RPMI7951 (cell line): Measurements from ENCODE around the gene TLDC2. TPM values are rescaled to one million over a fixed set of nuclear protein-coding genes. Genes with fewer than 3 reads are reported as not detected.

Source experiments
- total RNA-seq: library from RNA; depleted of rRNA; stranded (reverse); fragments of >200 nt; shearing (Covaris generic); gene quantifications from 2 replicates; pipeline ENCODE4 v1.2.3, GENCODE V29; 2014; rRNA removed

TLDC2 gene
- total RNA-seq, 1 experiment from 2014 or later: not detected

Other genes with a start within 250 kb of the TLDC2 start
- not detected in 2 replicates for gene SLA2, start 229.9 kb upstream of the TLDC2 start, total RNA-seq
- gene NDRG3, start 130.0 kb upstream of the TLDC2 start, total RNA-seq: 46.2 and 52.3 TPM in 2 replicates
- 68.0 and 72.6 TPM in 2 replicates for gene DSN1, start 102.4 kb upstream of the TLDC2 start, total RNA-seq
- gene SAMHD1, start 75.6 kb downstream of the TLDC2 start, total RNA-seq: 55.5 and 61.1 TPM in 2 replicates
- gene RBL1, start 219.9 kb downstream of the TLDC2 start, total RNA-seq: 34.6 and 36.5 TPM in 2 replicates